B cell (primary cell): Measurements from ENCODE around the gene NBAS. TPM values are rescaled to one million over a fixed set of nuclear protein-coding genes. Genes with fewer than 3 reads are reported as not detected.

Source experiments
- ATAC-seq: fragments of 200-7000 bp; cut with Tn5 transposase; one replicate; pipeline ENCODE4 v1.10.0; 2021; ENCODE audit warnings: low read depth, mild to moderate bottlenecking, moderate number of reproducible peaks, moderate library complexity
- CTCF ChIA-PET: fragments of 350-600 bp; sonication (Branson Sonifier 250); formaldehyde crosslinking; loops from one replicate; lab custom pipeline; 2021; ENCODE audit warnings: antibody characterized with exemption, inconsistent platforms; lab: Charles Lee
- POLR2A ChIA-PET: fragments of 350-600 bp; sonication (Branson Sonifier 250); formaldehyde crosslinking; loops from one replicate; lab custom pipeline; 2021; ENCODE audit warnings: antibody characterized with exemption; lab: Charles Lee
- DNase-seq: peaks from one replicate; pipeline ENCODE4 v3.0.0; 2013
- H2AFZ ChIP-seq: 2 replicates; pipeline ENCODE4 v1.6.1; 2012; ENCODE audit warnings: mild to moderate bottlenecking, low read depth, low read length; ENCODE audit not compliant: insufficient read depth, poor library complexity, severe bottlenecking
- H3K27ac ChIP-seq, 2 donors: 1 replicate in 1 of 2; 2 replicates in 1 of 2; pipeline ENCODE4 v1.5.1; 2012 to 2013; ENCODE audit warnings: low read length in 2 of 2, mild to moderate bottlenecking in 2 of 2, moderate library complexity in 1 of 2
- H3K27me3 ChIP-seq, 4 experiments: fragments of 200-600 bp in 1 of 4; sonication (generic) in 1 of 4; replicated peaks in 1 of 4; 1 replicate in 2 of 4; 2 replicates in 2 of 4; pipeline versions ENCODE4 v1.6.1 to v1.7.0; 2013 to 2016; ENCODE audit warnings: low read length in 3 of 4, mild to moderate bottlenecking in 2 of 4, mixed read lengths in 1 of 4, moderate library complexity in 1 of 4; ENCODE audit not compliant: insufficient read depth in 4 of 4, control insufficient read depth in 3 of 4; ENCODE audit errors: control extremely low read depth in 1 of 4
- H3K36me3 ChIP-seq, 2 experiments: replicated peaks in 1 of 2; 1 replicate in 1 of 2; 2 replicates in 1 of 2; pipeline versions ENCODE4 v1.6.1 to v1.7.1; 2013; ENCODE audit warnings: low read length in 1 of 2; ENCODE audit not compliant: insufficient read depth in 2 of 2, control insufficient read depth in 1 of 2; ENCODE audit errors: control extremely low read depth in 1 of 2, extremely low read depth in 1 of 2
- H3K4me1 ChIP-seq, 2 donors: fragments of 200-600 bp in 1 of 2; sonication (generic) in 1 of 2; 1 replicate in 1 of 2; 2 replicates in 1 of 2; pipeline versions ENCODE4 v1.5.1 to v1.6.1; 2013 to 2017; ENCODE audit warnings: low read length in 2 of 2; ENCODE audit not compliant: control insufficient read depth in 2 of 2, insufficient read depth in 2 of 2
- H3K4me2 ChIP-seq: replicated peaks from 2 replicates; pipeline ENCODE3; 2012; ENCODE audit warnings: mild to moderate bottlenecking, low read depth, low read length; ENCODE audit not compliant: poor library complexity, severe bottlenecking
- H3K4me3 ChIP-seq, 5 experiments: fragments of 200-600 bp in 1 of 5; sonication (generic) in 1 of 5; 1 replicate in 3 of 5; 2 replicates in 2 of 5; pipeline versions ENCODE4 v1.5.1 to v1.7.0; 2011 to 2016; ENCODE audit warnings: low read length in 4 of 5, mild to moderate bottlenecking in 4 of 5, low read depth in 2 of 5, control low read depth in 1 of 5, moderate library complexity in 1 of 5; ENCODE audit not compliant: insufficient read depth in 1 of 5; ENCODE audit errors: control extremely low read depth in 1 of 5, extremely low read depth in 1 of 5
- H3K79me2 ChIP-seq: fragments of 200-600 bp; sonication (generic); one replicate; pipeline ENCODE4 v1.6.0; 2016; ENCODE audit warnings: low read length; ENCODE audit not compliant: control insufficient read depth, insufficient read depth
- H3K9ac ChIP-seq: fragments of 200-600 bp; sonication (generic); 2 replicates; pipeline ENCODE4 v1.6.1; 2017; ENCODE audit warnings: mild to moderate bottlenecking, low read length, moderate library complexity
- H3K9me3 ChIP-seq, 3 donors: one replicate each; pipeline versions ENCODE4 v1.6.1 to v1.7.1; 2013; ENCODE audit warnings: low read length in 2 of 3; ENCODE audit not compliant: control insufficient read depth in 2 of 3, insufficient read depth in 1 of 3; ENCODE audit errors: control extremely low read depth in 1 of 3
- H4K20me1 ChIP-seq: 2 replicates; pipeline ENCODE4 v1.6.0; 2012; ENCODE audit warnings: mild to moderate bottlenecking, low read length; ENCODE audit not compliant: insufficient read depth, control insufficient read depth, poor library complexity, severe bottlenecking
- H3K27ac Mint-ChIP-seq: one replicate; pipeline ENCODE4 v1.8.0; 2021; ENCODE audit warnings: mixed read lengths
- H3K27me3 Mint-ChIP-seq: one replicate; pipeline ENCODE4 v1.8.0; 2021; ENCODE audit warnings: mixed read lengths
- H3K4me1 Mint-ChIP-seq: one replicate; pipeline ENCODE4 v1.8.0; 2021; ENCODE audit warnings: mixed read lengths
- H3K4me3 Mint-ChIP-seq: one replicate; pipeline ENCODE4 v1.8.0; 2021; ENCODE audit warnings: mixed read lengths
- H3K9me3 Mint-ChIP-seq: one replicate; pipeline ENCODE4 v1.8.0; 2022; ENCODE audit warnings: mixed read lengths; ENCODE audit not compliant: insufficient read depth
- EZH2 ChIP-seq: IDR thresholded peaks from 2 replicates; pipeline ENCODE4 v1.6.1; 2012; ENCODE audit warnings: borderline replicate concordance, low read depth, mild to moderate bottlenecking, moderate library complexity, low read length; ENCODE audit not compliant: insufficient read depth, poor library complexity, severe bottlenecking
- WGBS: methylation state at CpG from one replicate; pipeline ENCODE4 v1.1.5; 2013; ENCODE audit warnings: missing lambda C conversion rate; ENCODE audit not compliant: insufficient coverage; 5-methylcytosine and 5-hydroxymethylcytosine counted together
- intact Hi-C: fragments of 100-400 bp; cut with micrococcal nuclease; formaldehyde crosslinking; loops from one replicate; pipeline ENCODE4 v1.10.0; 2022
- polyA plus RNA-seq: library from polyadenylated mRNA; depleted of rRNA; stranded (reverse); fragments of >200 nt; gene quantifications from 2 replicates; pipeline ENCODE4 v1.2.3, GENCODE V29; 2012
- total RNA-seq, 2 donors: library from RNA; stranded (reverse); fragments of 120-200 nt in 1 of 2; gene quantifications; 1 replicate in 1 of 2; 2 replicates in 1 of 2; pipeline versions ENCODE4 v1.2.3 to v1.2.4, GENCODE V29; 2013 to 2022
- TF ChIP-seq, protein P1 (sequence below): fragments of 200-600 bp; IDR thresholded peaks from one replicate; pipeline ENCODE4 v1.8.0; 2022; ENCODE audit warnings: antibody characterized with exemption, mild to moderate bottlenecking

The NBAS gene
- total and polyA plus RNA-seq, 2 donors (not counting 1 experiment from before 2014, with no cell fraction given), result 10.6 to 37.3 TPM

DNA sequence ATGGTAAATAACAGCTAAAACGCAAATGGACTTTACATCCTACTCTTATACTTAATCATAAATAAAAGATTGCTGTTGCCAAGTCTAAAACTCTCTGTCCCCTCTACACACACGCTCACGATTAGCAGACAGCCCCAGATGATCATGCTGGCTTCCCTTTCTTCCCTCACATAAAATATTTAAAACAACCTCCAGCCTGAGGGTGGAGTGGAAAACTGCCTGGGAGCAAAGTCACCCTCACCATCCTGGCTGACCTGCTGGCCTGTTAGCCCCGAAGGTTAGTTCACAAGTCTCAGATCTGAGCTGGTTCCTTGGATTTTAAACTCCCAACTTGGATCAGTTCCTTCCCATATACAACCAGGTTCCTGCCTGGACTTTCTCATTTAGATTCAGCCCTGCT is 288.2 kb downstream of the NBAS start:
- Mint-ChIP-seq H3K27me3 (no peaks in the 10 kb centered on the region), H3K9me3 (no peaks in the 10 kb centered on the region), H3K27ac (no peak overlapping the region), H3K4me1 (no peaks in the 10 kb centered on the region), H3K4me3 (no peak overlapping the region)
- intact Hi-C loops, result no loop called here
- H4K20me1 ChIP-seq, result no peaks in the 10 kb centered on the region
- no peak overlapping the region for H3K4me3 ChIP-seq
- DNase-seq (no peak), ATAC-seq (no peak)
- no peak overlapping the region for H3K27ac ChIP-seq
- TF ChIP-seq EZH2, result no peak
- TF ChIP-seq, protein P1, sequence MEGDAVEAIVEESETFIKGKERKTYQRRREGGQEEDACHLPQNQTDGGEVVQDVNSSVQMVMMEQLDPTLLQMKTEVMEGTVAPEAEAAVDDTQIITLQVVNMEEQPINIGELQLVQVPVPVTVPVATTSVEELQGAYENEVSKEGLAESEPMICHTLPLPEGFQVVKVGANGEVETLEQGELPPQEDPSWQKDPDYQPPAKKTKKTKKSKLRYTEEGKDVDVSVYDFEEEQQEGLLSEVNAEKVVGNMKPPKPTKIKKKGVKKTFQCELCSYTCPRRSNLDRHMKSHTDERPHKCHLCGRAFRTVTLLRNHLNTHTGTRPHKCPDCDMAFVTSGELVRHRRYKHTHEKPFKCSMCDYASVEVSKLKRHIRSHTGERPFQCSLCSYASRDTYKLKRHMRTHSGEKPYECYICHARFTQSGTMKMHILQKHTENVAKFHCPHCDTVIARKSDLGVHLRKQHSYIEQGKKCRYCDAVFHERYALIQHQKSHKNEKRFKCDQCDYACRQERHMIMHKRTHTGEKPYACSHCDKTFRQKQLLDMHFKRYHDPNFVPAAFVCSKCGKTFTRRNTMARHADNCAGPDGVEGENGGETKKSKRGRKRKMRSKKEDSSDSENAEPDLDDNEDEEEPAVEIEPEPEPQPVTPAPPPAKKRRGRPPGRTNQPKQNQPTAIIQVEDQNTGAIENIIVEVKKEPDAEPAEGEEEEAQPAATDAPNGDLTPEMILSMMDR, result no peak
- no peak overlapping the region for H3K9ac ChIP-seq
- H3K36me3 ChIP-seq, result peaks cover 1 to 9% of the 10 kb centered on the region in 2 experiments
- H3K27me3 ChIP-seq, result no peaks in the 10 kb centered on the region
- 78% methylated on average over 3 of the region's 4 CpGs for WGBS
- H3K9me3 ChIP-seq, result no peaks in the 10 kb centered on the region
- H3K4me1 ChIP-seq, result no peaks in the 10 kb centered on the region
- ChIA-PET CTCF (interaction anchor here (0.6 kb wide), 1 partner anchor 301 kb away, joined by 3 read pairs; no protein-coding TSS in a partner anchor), POLR2A (no interaction called here)
- H3K79me2 ChIP-seq, result no peaks in the 10 kb centered on the region
- H3K4me2 ChIP-seq, result no peak overlapping the region
- H2AFZ ChIP-seq, result no peak overlapping the region

DNA sequence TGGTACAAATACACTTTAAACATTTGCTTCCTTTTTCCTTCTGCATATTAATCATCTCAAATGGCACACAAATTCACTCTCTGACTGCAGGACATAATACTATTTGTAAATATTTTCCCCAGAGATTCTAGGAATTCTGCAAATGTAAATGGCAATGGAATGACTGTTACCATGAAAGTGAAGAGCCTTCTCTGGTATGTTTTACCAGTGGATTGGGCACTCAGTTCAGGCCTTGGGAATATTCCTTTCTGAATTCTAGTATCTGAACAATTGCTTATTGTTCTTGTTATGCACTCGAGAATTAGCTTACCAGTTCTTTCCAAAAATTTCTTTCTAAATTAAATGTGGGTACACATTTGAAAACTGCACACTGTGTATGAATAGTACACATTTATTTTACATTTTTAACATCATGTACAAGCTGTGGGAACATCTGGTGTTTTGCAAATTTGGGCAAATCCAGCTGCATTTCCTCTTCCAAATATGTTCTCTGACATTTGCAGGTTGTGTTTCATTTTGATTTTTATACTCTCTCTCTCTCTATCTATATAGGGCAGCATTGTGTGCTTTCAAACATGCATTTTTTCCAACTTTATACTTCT is 289.1 kb downstream of the NBAS start:
- Histone ChIP-seq H3K4me2 (no peak overlapping the region), H3K36me3 (peaks cover 1 to 9% of the 10 kb centered on the region in 2 experiments), H2AFZ (no peak overlapping the region), H3K9ac (no peak overlapping the region), H3K4me3 (no peak overlapping the region), H3K4me1 (no peaks in the 10 kb centered on the region), H3K27me3 (no peaks in the 10 kb centered on the region), H3K9me3 (no peaks in the 10 kb centered on the region), H3K79me2 (no peaks in the 10 kb centered on the region), H4K20me1 (no peaks in the 10 kb centered on the region), H3K27ac (no peak overlapping the region)
- no CpG with 5 or more reads among the region's 1 CpG for WGBS
- DNase-seq, result no peak
- POLR2A ChIA-PET, result no interaction called here
- Mint-ChIP-seq H3K4me1 (no peaks in the 10 kb centered on the region), H3K4me3 (no peak overlapping the region), H3K9me3 (no peaks in the 10 kb centered on the region), H3K27me3 (no peaks in the 10 kb centered on the region), H3K27ac (no peak overlapping the region)
- no peak for TF ChIP-seq EZH2
- TF ChIP-seq, protein P1, result no peak
- CTCF ChIA-PET, result interaction anchor here (0.6 kb wide), 1 partner anchor 301 kb away, joined by 3 read pairs; no protein-coding TSS in a partner anchor
- intact Hi-C loops, result no loop called here
- no peak for ATAC-seq
